A673 (cell line): ENCODE results near the gene CDT1. TPM values are rescaled to one million over a fixed set of nuclear protein-coding genes. Genes with fewer than 3 reads are reported as not detected.
A peak's percentile ranks its signal among the peaks of the same experiment; 100 is the strongest.

Source experiments
- BruUV-seq: library from RNA; stranded (reverse); fragments of 400-500 nt; replicated peaks from 2 replicates; lab custom pipeline; 2021; lab: Mats Ljungman, UMichigan
- CTCF ChIA-PET: fragments of 300-600 bp; sonication (Branson Sonifier 250); formaldehyde crosslinking; loops from one replicate; lab custom pipeline; 2022; ENCODE audit warnings: antibody characterized with exemption; lab: Charles Lee
- POLR2A ChIA-PET: fragments of 300-600 bp; sonication (Branson Sonifier 250); formaldehyde crosslinking; loops from one replicate; lab custom pipeline; 2022; ENCODE audit warnings: antibody characterized with exemption; ENCODE audit not compliant: low non-redundant PET; lab: Charles Lee
- DNase-seq: peaks from one replicate; pipeline ENCODE4 v3.0.0-alpha.2; 2015; ENCODE audit warnings: low spot score
- H3K27ac ChIP-seq: fragments of 200-600 bp; sonication (generic); 2 replicates; pipeline ENCODE4 v1.5.1; 2016; ENCODE audit warnings: mixed run types, low read depth, mild to moderate bottlenecking, mixed read lengths, antibody characterized with exemption, low read length; ENCODE audit not compliant: poor library complexity, severe bottlenecking
- H3K27me3 ChIP-seq: fragments of 200-600 bp; sonication (generic); replicated peaks from 2 replicates; pipeline ENCODE4 v1.6.1; 2017; ENCODE audit warnings: mixed run types, low read depth, mild to moderate bottlenecking, mixed read lengths, antibody characterized with exemption, low read length; ENCODE audit not compliant: insufficient read depth, poor library complexity
- H3K36me3 ChIP-seq: fragments of 200-600 bp; sonication (generic); 2 replicates; pipeline ENCODE4 v1.6.1; 2016; ENCODE audit warnings: mixed run types, mild to moderate bottlenecking, mixed read lengths, antibody characterized with exemption, low read length; ENCODE audit not compliant: insufficient read depth, poor library complexity, severe bottlenecking
- H3K4me1 ChIP-seq: fragments of 200-600 bp; sonication (generic); 2 replicates; pipeline ENCODE4 v1.6.1; 2017; ENCODE audit warnings: mixed run types, mild to moderate bottlenecking, mixed read lengths, antibody characterized with exemption, low read length; ENCODE audit not compliant: insufficient read depth, poor library complexity, severe bottlenecking
- H3K4me3 ChIP-seq: fragments of 200-600 bp; sonication (generic); 2 replicates; pipeline ENCODE4 v1.5.1; 2016; ENCODE audit warnings: low read depth, mixed run types, mild to moderate bottlenecking, mixed read lengths, low read length; ENCODE audit not compliant: poor library complexity, severe bottlenecking
- H3K9me3 ChIP-seq: fragments of 200-600 bp; sonication (generic); 2 replicates; pipeline ENCODE4 v1.6.1; 2016; ENCODE audit warnings: mixed run types, low read depth, mild to moderate bottlenecking, mixed read lengths, antibody characterized with exemption, low read length; ENCODE audit not compliant: poor library complexity, severe bottlenecking
- EZH2 ChIP-seq: fragments of 200-600 bp; sonication (generic); IDR thresholded peaks from 2 replicates; pipeline ENCODE4 v1.6.1; 2017; ENCODE audit warnings: borderline replicate concordance, low read depth, mild to moderate bottlenecking, mixed read lengths, antibody characterized with exemption, low read length; ENCODE audit not compliant: poor library complexity, severe bottlenecking
- intact Hi-C: fragments of 100-400 bp; cut with micrococcal nuclease; formaldehyde crosslinking; loops from one replicate; pipeline ENCODE4 v1.10.0; 2022; ENCODE audit not compliant: unreplicated experiment
- total RNA-seq: library from RNA; stranded (reverse); gene quantifications from 2 replicates; pipeline ENCODE4 v1.2.3, GENCODE V29; 2021
- TF ChIP-seq, protein P1 (sequence below): fragments of 300-800, 200-600 bp; sonication (generic); conservative IDR thresholded peaks from 2 replicates; pipeline ENCODE4 v1.5.1; 2017; ENCODE audit warnings: low read depth, mild to moderate bottlenecking, antibody characterized with exemption, low read length, moderate library complexity, mixed read lengths

The CDT1 gene
- total RNA-seq, 1 experiment from 2014 or later, result 103 TPM

DNA sequence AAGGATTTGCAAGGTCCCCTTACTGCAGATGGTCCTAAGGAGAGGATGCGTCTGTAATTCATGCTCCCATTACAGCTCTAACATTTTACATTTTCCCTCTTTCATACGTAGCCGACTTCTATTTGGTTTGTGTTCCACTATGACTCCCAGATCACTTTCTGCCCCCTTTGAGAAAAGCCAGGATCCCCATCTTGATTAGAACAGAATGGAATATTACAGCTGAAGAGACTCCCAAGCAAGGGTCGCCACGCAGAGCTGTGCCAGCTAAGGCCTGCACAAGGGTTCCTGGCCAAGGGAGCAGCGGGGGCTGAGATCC, 3.4 kb upstream of the CDT1 start:
- H3K4me1 ChIP-seq, result peaks cover 4% of the 10 kb centered on the region
- H3K9me3 ChIP-seq, result no peaks in the 10 kb centered on the region
- H3K27me3 ChIP-seq, result no peaks in the 10 kb centered on the region
- POLR2A ChIA-PET, result no interaction called here
- no peak for TF ChIP-seq EZH2
- TF ChIP-seq, protein P1, sequence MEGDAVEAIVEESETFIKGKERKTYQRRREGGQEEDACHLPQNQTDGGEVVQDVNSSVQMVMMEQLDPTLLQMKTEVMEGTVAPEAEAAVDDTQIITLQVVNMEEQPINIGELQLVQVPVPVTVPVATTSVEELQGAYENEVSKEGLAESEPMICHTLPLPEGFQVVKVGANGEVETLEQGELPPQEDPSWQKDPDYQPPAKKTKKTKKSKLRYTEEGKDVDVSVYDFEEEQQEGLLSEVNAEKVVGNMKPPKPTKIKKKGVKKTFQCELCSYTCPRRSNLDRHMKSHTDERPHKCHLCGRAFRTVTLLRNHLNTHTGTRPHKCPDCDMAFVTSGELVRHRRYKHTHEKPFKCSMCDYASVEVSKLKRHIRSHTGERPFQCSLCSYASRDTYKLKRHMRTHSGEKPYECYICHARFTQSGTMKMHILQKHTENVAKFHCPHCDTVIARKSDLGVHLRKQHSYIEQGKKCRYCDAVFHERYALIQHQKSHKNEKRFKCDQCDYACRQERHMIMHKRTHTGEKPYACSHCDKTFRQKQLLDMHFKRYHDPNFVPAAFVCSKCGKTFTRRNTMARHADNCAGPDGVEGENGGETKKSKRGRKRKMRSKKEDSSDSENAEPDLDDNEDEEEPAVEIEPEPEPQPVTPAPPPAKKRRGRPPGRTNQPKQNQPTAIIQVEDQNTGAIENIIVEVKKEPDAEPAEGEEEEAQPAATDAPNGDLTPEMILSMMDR, result no peak
- H3K4me3 ChIP-seq, result no peak overlapping the region
- H3K27ac ChIP-seq, result no peak overlapping the region
- BruUV-seq, result no TSS peak
- peaks cover 9% of the 10 kb centered on the region for H3K36me3 ChIP-seq
- no peak for DNase-seq
- CTCF ChIA-PET, result interaction anchor here (0.9 kb wide), 1 partner anchor 16 kb away, joined by 3 read pairs; the partner anchor contains the start of gene PIEZO1
- intact Hi-C loops, result no loop called here

DNA sequence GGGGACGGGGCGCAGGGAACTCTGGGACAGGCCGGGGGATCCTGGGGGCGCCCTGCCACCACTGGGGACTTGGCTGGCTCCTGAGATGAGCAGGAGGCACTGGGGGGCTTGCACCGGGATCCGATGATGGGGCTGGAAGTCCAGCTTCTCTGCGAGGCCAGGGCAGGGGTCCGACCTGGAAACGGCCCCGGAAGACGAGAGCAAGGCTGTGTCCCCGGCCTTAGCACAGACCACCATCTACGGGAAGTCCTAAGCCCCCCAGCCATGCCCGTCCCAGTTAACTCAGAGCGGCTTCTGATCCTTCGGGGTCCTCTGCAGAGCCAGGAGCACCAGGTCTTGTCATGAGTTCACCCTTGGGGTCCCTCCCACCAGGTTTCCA, 573 bp downstream of the CDT1 start:
- CTCF ChIA-PET, result no interaction called here
- Histone ChIP-seq H3K27me3 (no peaks in the 10 kb centered on the region), H3K4me3 (peak overlapping the region; percentile 88), H3K4me1 (peaks cover 15% of the 10 kb centered on the region), H3K9me3 (no peaks in the 10 kb centered on the region), H3K36me3 (peaks cover 49% of the 10 kb centered on the region), H3K27ac (peak overlapping the region; percentile 92)
- POLR2A ChIA-PET, result no interaction called here
- intact Hi-C loops, result no loop called here
- no peak for TF ChIP-seq EZH2
- TF ChIP-seq, protein P1, result no peak
- no peak for DNase-seq
- BruUV-seq, result TSS peak; percentile 38

DNA sequence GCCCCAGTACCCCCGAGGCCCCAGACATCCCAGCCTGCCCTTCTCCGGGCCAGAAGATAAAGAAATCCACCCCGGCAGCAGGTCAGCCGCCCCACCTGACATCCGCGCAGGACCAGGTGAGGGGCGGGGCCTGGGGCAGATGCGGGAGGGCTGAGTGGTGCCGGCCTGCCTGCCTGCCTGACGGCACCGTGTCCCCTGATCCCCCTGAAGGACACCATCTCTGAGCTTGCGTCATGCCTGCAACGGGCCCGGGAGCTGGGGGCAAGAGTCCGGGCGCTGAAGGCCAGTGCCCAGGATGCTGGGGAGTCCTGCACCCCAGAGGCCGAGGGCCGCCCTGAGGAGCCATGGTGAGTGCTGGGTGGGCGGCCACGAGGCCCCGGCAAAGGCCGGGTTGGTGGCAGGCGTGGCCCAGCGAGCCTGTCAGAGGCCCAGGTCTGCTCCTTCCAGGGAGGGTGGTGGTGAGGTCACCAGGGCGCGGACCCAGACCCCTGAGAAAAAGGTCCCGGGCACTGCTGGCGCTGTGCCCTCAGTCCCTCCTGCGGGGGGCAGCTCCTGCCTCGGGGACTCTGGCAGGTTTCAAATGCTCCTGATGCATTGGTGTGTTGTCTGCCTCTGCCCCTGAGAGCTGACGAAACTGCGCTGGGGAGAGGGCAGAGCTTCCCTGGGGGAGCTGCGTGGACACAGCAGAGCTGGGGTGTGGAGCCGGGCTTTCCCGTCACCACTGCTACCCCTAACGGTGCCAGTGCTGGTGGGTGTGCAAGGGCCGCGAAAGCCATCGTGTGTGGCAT, 1.2 kb downstream of the CDT1 start:
- intact Hi-C loops, result no loop called here
- BruUV-seq, result no TSS peak
- POLR2A ChIA-PET, result no interaction called here
- H3K4me3 ChIP-seq, result peak overlapping the region; percentile 88
- H3K27ac ChIP-seq, result peak overlapping the region; percentile 92
- TF ChIP-seq, protein P1, result no peak
- TF ChIP-seq EZH2, result no peak
- peaks cover 55% of the 10 kb centered on the region for H3K36me3 ChIP-seq
- H3K4me1 ChIP-seq, result peaks cover 15% of the 10 kb centered on the region
- no peaks in the 10 kb centered on the region for H3K27me3 ChIP-seq
- no peak for DNase-seq
- H3K9me3 ChIP-seq, result no peaks in the 10 kb centered on the region
- CTCF ChIA-PET, result no interaction called here
